ENCODE measurements around the gene RPS6KC1. TPM values are rescaled to one million over a fixed set of nuclear protein-coding genes. Genes with fewer than 3 reads are reported as not detected.

Gene RPS6KC1
- total RNA-seq, 1 experiment from 2014 or later, result 16.9 TPM

GRCh38 chr1:213242883-213243282, 191.8 kb downstream of the RPS6KC1 start:
- no peak overlapping the region for H2BK12ac ChIP-seq (ENCODE audit: insufficient read length, low read depth, low read length)
- no peak overlapping the region for H3K27ac ChIP-seq (ENCODE audit: insufficient read length, low read depth, low read length)
- H4K8ac ChIP-seq (replicated peaks; ENCODE audit: insufficient read length, low read depth, low read length), result no peak overlapping the region
- H3K36me3 Mint-ChIP-seq (ENCODE audit: insufficient read depth in 1 of 3, low read depth in 3 of 3), result peaks cover 0 to 4% (median 0%) of the 10 kb centered on the region in 3 experiments; a peak in 1 of 7 replicates
- peak overlapping the region in 1 of 3 experiments; percentile 30; a peak in 1 of 7 replicates for H3K27ac Mint-ChIP-seq
- no peak overlapping the region for H2BK120ac ChIP-seq (ENCODE audit: low read depth, low read length, poor library complexity, severe bottlenecking)
- H4K91ac ChIP-seq (ENCODE audit: insufficient read length, low read depth, low read length), result no peak overlapping the region
- H3K9me3 Mint-ChIP-seq, result no peaks in the 10 kb centered on the region
- WGBS (ENCODE audit: extremely low coverage, insufficient read length, low lambda C conversion rate), result no CpG with 5 or more reads among the region's 1 CpG
- H3K4me1 Mint-ChIP-seq, result peaks cover 17% of the 10 kb centered on the region in 2 experiments
- H3T11ph ChIP-seq (ENCODE audit: low read length), result no peak overlapping the region
- H3K56ac ChIP-seq (ENCODE audit: insufficient read length, low read depth, low read length), result no peak overlapping the region
- no peaks in the 10 kb centered on the region for H3K79me2 ChIP-seq (ENCODE audit: insufficient read depth, low read length)
- H3K4me3 Mint-ChIP-seq, result no peak overlapping the region
- H3K23me2 ChIP-seq (ENCODE audit: insufficient read length, low read depth, low read length, poor library complexity, severe bottlenecking), result no peaks in the 10 kb centered on the region
- H3K27me3 Mint-ChIP-seq (ENCODE audit: low read depth), result no peaks in the 10 kb centered on the region
- no peak overlapping the region for H2BK15ac ChIP-seq (ENCODE audit: low read depth, low read length)
- H4K5ac ChIP-seq (ENCODE audit: insufficient read length, low read depth, low read length), result no peak overlapping the region
- no peak overlapping the region for H2BK5ac ChIP-seq (ENCODE audit: insufficient read length, low read length)
- no peak for TF ChIP-seq CTCF (conservative IDR thresholded peaks at IDR 0.05)
- no peak overlapping the region for H2AK5ac ChIP-seq (ENCODE audit: insufficient read length, low read length)
- H2AFZ ChIP-seq (ENCODE audit: low read length), result no peak overlapping the region
- H2BK20ac ChIP-seq (ENCODE audit: low read depth, low read length, poor library complexity, severe bottlenecking), result no peak overlapping the region
- H3K9ac ChIP-seq (ENCODE audit: extremely low read depth, insufficient read length, low read length), result no peak overlapping the region
- peaks cover 1% of the 10 kb centered on the region; the same call in 1 of the 2 replicates for H3K4me1 ChIP-seq (ENCODE audit: insufficient read depth, low read length)
- H3K18ac ChIP-seq (ENCODE audit: insufficient read length, low read depth, low read length), result no peak overlapping the region
- no peak overlapping the region for H3K14ac ChIP-seq (ENCODE audit: insufficient read depth, low read length)
- H3K4ac ChIP-seq (ENCODE audit: low read depth, low read length), result no peak overlapping the region
- no peaks in the 10 kb centered on the region for H3K79me1 ChIP-seq (ENCODE audit: insufficient read depth, low read depth, low read length, poor library complexity, severe bottlenecking)
- H4K20me1 ChIP-seq (ENCODE audit: control insufficient read depth, insufficient read depth, insufficient read length), result no peaks in the 10 kb centered on the region
- no peaks in the 10 kb centered on the region; the same call in 1 of the 2 replicates for H3K27me3 ChIP-seq (ENCODE audit: insufficient read depth, low read length)
- no peak overlapping the region for H3K4me2 ChIP-seq (ENCODE audit: insufficient read depth, insufficient read length, low read length)
- no peaks in the 10 kb centered on the region for H3K9me3 ChIP-seq (ENCODE audit: control insufficient read depth, low read depth, low read length)
- no peak for DNase-seq
- no peak overlapping the region for H3K23ac ChIP-seq (ENCODE audit: insufficient read length, low read depth, low read length)

Measured in H9 (cell line).